ENCODE results near the gene MAP3K21. TPM values are rescaled to one million over a fixed set of nuclear protein-coding genes. Genes with fewer than 3 reads are reported as not detected.

The MAP3K21 gene
- total RNA-seq, 2 experiments from 2014 or later, result 0.44 to 0.45 TPM

DNA sequence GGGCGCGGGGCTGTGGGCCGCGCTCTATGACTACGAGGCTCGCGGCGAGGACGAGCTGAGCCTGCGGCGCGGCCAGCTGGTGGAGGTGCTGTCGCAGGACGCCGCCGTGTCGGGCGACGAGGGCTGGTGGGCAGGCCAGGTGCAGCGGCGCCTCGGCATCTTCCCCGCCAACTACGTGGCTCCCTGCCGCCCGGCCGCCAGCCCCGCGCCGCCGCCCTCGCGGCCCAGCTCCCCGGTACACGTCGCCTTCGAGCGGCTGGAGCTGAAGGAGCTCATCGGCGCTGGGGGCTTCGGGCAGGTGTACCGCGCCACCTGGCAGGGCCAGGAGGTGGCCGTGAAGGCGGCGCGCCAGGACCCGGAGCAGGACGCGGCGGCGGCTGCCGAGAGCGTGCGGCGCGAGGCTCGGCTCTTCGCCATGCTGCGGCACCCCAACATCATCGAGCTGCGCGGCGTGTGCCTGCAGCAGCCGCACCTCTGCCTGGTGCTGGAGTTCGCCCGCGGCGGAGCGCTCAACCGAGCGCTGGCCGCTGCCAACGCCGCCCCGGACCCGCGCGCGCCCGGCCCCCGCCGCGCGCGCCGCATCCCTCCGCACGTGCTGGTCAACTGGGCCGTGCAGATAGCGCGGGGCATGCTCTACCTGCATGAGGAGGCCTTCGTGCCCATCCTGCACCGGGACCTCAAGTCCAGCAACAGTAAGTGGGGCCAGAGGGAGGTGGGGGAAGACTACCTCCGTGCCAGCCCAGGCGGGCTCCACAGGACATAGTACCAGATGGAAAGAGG, 808 bp downstream of the MAP3K21 start:
- ATAC-seq, result peak; percentile 30
- Mint-ChIP-seq H3K27me3 (ENCODE audit: low read depth) (peaks cover 39% of the 10 kb centered on the region), H3K9me3 (ENCODE audit: insufficient read depth) (no peaks in the 10 kb centered on the region), H3K4me1 (ENCODE audit: low read depth) (peaks cover 9% of the 10 kb centered on the region), H3K27ac (no peak overlapping the region), H3K4me3 (peak overlapping the region; percentile 53), H3K36me3 (ENCODE audit: low read depth) (no peaks in the 10 kb centered on the region)
- POLR2A ChIA-PET, result no interaction called here
- DNase-seq, result peak; percentile 27
- CTCF ChIA-PET, result no interaction called here

DNA sequence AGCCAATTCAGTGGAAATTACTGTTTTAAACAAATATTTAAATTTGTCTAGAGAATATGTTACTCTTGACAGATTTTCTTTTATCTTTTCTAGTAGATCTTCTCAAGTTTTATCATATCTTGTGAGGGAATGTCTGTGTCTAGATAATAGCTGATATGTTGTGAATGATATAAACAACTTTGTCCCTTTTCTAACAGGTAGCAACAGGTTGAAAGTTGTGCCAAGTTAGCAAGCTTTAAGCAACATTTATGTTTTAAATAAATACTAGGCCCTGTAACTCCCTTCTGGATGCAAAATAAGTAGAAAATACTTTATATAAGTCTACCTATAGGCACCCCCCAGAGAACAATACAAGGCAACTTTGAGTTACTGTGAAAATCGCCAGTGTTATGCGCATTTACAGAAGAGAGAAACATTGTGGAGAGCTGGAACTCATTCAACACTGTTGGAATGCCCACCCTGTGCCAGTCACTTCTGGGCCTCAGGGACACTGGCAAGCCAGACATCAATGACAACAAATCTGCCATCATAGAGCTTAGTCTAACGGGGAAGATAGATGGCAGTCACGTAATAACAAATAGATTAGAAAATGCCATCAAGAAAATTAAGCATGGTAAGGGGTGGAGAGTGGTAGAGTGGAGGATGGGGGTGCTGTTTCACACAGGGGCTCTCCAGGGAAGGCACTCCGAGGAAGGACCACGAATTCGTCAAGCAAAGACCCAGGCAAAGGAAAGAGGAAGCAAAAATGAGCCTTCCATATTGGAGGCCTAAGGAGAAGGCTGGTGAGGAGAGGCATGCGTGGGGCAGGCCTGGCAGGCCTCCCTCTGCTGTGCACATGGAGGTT, 4.4 kb downstream of the MAP3K21 start:
- ChIA-PET CTCF (interaction anchor here (0.7 to 1.7 kb wide), 3 partner anchors 25 to 27 kb away, joined by 4 to 6 read pairs (median 4); no protein-coding TSS in a partner anchor), POLR2A (no interaction called here)
- H3K9me3 Mint-ChIP-seq (ENCODE audit: insufficient read depth), result no peaks in the 10 kb centered on the region
- ATAC-seq (no peak), DNase-seq (no peak)
- H3K27me3 Mint-ChIP-seq (ENCODE audit: low read depth), result peaks cover 33% of the 10 kb centered on the region
- no peak overlapping the region for H3K4me3 Mint-ChIP-seq
- H3K36me3 Mint-ChIP-seq (ENCODE audit: low read depth), result no peaks in the 10 kb centered on the region
- no peak overlapping the region for H3K27ac Mint-ChIP-seq
- H3K4me1 Mint-ChIP-seq (ENCODE audit: low read depth), result peaks cover 6% of the 10 kb centered on the region

GRCh38 chr1:233333086-233333485, 5.6 kb downstream of the MAP3K21 start:
- Mint-ChIP-seq H3K27me3 (ENCODE audit: low read depth) (peaks cover 36% of the 10 kb centered on the region), H3K4me1 (ENCODE audit: low read depth) (peaks cover 4% of the 10 kb centered on the region), H3K4me3 (no peak overlapping the region), H3K36me3 (ENCODE audit: low read depth) (no peaks in the 10 kb centered on the region), H3K9me3 (ENCODE audit: insufficient read depth) (no peaks in the 10 kb centered on the region), H3K27ac (no peak overlapping the region)
- ATAC-seq (no peak), DNase-seq (no peak)
- POLR2A ChIA-PET, result interaction anchor here (0.6 kb wide), 1 partner anchor 38 kb away, joined by 3 read pairs; the partner anchor contains the start of gene PCNX2
- CTCF ChIA-PET, result interaction anchor here (1.1 to 1.7 kb wide), 3 partner anchors 26 to 34 kb away, joined by 4 to 6 read pairs (median 4); no protein-coding TSS in a partner anchor

- no peak for DNase-seq
- Mint-ChIP-seq H3K9me3 (ENCODE audit: insufficient read depth) (no peaks in the 10 kb centered on the region), H3K27ac (no peak overlapping the region), H3K36me3 (ENCODE audit: low read depth) (no peaks in the 10 kb centered on the region), H3K27me3 (ENCODE audit: low read depth) (peaks cover 40% of the 10 kb centered on the region), H3K4me1 (ENCODE audit: low read depth) (peaks cover under 1% of the 10 kb centered on the region), H3K4me3 (no peak overlapping the region)
- ChIA-PET POLR2A (no interaction called here), CTCF (no interaction called here)
- no peak for ATAC-seq
Measured at GRCh38 chr1:233334092-233334491, 6.6 kb downstream of the MAP3K21 start.

- no peak for DNase-seq
- no peak for ATAC-seq
- no peak overlapping the region for H3K4me3 Mint-ChIP-seq
- peaks cover 2% of the 10 kb centered on the region for H3K4me1 Mint-ChIP-seq (ENCODE audit: low read depth)
- H3K9me3 Mint-ChIP-seq (ENCODE audit: insufficient read depth), result no peaks in the 10 kb centered on the region
- no peak overlapping the region for H3K27ac Mint-ChIP-seq
- peaks cover 36% of the 10 kb centered on the region for H3K27me3 Mint-ChIP-seq (ENCODE audit: low read depth)
- CTCF ChIA-PET, result no interaction called here
- POLR2A ChIA-PET, result no interaction called here
- no peaks in the 10 kb centered on the region for H3K36me3 Mint-ChIP-seq (ENCODE audit: low read depth)
Measured at GRCh38 chr1:233336554-233337456, 9.3 kb downstream of the MAP3K21 start.

DNA sequence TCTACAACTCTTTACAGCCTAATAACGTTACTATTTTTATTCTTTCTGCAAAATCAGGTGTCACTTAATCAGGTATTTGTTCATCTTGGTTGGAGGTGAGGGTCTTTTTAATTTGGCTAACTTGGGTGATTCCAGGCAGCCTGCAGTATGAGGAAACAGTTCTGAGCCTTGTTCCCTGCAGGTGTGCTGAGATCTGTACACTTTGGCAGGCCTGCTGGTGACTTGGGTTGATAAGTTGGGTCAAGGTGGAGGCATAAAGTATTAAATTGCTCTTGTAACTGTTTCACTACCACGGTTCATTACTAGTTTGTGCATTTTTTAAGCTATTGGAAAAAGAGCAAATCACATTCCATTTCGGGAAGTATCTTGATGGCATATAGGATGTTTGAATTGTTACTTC, 10.0 kb downstream of the MAP3K21 start:
- H3K27ac Mint-ChIP-seq, result no peak overlapping the region
- CTCF ChIA-PET, result no interaction called here

GRCh38 chr1:233338102-233338501, 10.6 kb downstream of the MAP3K21 start:
- Mint-ChIP-seq H3K4me1 (ENCODE audit: low read depth) (peaks cover 2% of the 10 kb centered on the region), H3K4me3 (no peak overlapping the region), H3K36me3 (ENCODE audit: low read depth) (no peaks in the 10 kb centered on the region), H3K27me3 (ENCODE audit: low read depth) (peaks cover 35% of the 10 kb centered on the region), H3K27ac (no peak overlapping the region), H3K9me3 (ENCODE audit: insufficient read depth) (no peaks in the 10 kb centered on the region)
- DNase-seq, result no peak
- CTCF ChIA-PET, result no interaction called here
- no peak for ATAC-seq
- POLR2A ChIA-PET, result no interaction called here

More for the DNA sequence above, 10.0 kb downstream of the MAP3K21 start:
- H3K4me1 Mint-ChIP-seq (ENCODE audit: low read depth), result peaks cover 2% of the 10 kb centered on the region
- H3K36me3 Mint-ChIP-seq (ENCODE audit: low read depth), result no peaks in the 10 kb centered on the region
- POLR2A ChIA-PET, result no interaction called here
- no peaks in the 10 kb centered on the region for H3K9me3 Mint-ChIP-seq (ENCODE audit: insufficient read depth)
- H3K4me3 Mint-ChIP-seq, result no peak overlapping the region
- DNase-seq, result no peak
- H3K27me3 Mint-ChIP-seq (ENCODE audit: low read depth), result peaks cover 34% of the 10 kb centered on the region
- ATAC-seq, result no peak

DNA sequence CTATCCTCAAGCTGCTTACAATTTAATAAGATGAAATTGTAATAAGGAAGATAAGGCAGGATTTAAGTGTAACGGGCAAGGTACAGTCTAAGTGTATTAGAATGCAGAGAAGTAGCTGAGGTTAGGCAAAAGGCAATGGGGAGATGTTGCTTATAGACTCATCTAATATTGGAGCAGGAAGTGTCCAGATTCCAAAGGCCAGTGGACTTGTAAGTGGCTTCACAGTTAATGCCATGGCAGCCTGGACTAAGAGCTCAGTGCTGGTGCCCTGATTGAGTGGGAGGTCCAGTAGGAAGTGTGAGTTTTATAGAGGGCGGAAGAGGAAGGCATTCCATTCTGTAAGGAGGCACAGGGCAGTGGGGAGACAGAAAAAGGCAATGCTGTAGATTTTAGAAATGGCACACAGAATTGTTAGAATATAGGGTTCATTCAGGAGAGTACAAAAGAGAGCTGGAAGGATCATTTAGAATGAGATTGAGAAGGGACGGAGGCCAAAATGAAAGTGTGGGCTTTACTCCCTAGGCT, 12.6 kb downstream of the MAP3K21 start:
- DNase-seq (no peak), ATAC-seq (no peak)
- H3K27ac Mint-ChIP-seq, result no peak overlapping the region
- POLR2A ChIA-PET, result interaction anchor here (0.7 kb wide), 1 partner anchor 336 kb away, joined by 3 read pairs; no protein-coding TSS in a partner anchor
- no peaks in the 10 kb centered on the region for H3K9me3 Mint-ChIP-seq (ENCODE audit: insufficient read depth)
- H3K4me3 Mint-ChIP-seq, result no peak overlapping the region
- H3K36me3 Mint-ChIP-seq (ENCODE audit: low read depth), result no peaks in the 10 kb centered on the region
- peaks cover 40% of the 10 kb centered on the region for H3K27me3 Mint-ChIP-seq (ENCODE audit: low read depth)
- CTCF ChIA-PET, result interaction anchor here (0.6 kb wide), 1 partner anchor 239 kb away, joined by 4 read pairs; no protein-coding TSS in a partner anchor
- peaks cover 2% of the 10 kb centered on the region for H3K4me1 Mint-ChIP-seq (ENCODE audit: low read depth)

DNA sequence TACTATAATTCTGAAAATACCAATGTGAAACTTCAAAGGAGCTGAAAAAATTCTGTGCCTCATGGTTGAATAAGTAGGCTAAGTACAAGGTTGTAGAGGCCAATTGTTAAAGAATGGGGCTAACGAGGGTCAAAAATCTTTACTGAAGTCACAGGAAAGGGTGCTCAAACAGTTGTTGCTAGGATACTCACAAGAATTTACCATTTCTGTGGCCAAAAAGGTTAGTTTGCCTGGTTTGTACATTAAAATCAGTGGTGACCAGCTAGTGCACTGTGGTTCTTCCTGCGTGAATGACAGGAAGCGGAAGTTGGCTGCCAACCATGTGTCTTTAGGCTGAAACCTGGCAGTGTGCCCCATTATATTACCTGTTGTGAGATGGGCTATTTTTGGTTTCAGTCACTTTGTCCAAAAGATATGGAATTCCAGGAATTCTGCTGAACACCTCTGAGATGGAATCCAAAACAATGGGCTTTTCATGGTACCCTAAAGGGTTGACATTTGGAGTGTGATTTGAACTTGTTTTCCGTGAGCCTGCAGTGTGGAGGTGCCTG, 13.5 kb downstream of the MAP3K21 start:
- ATAC-seq (no peak), DNase-seq (no peak)
- ChIA-PET CTCF (interaction anchor here (0.6 kb wide), 1 partner anchor 240 kb away, joined by 4 read pairs; no protein-coding TSS in a partner anchor), POLR2A (no interaction called here)
- Mint-ChIP-seq H3K4me1 (ENCODE audit: low read depth) (peaks cover 2% of the 10 kb centered on the region), H3K27me3 (ENCODE audit: low read depth) (peaks cover 40% of the 10 kb centered on the region), H3K27ac (no peak overlapping the region), H3K4me3 (no peak overlapping the region), H3K36me3 (ENCODE audit: low read depth) (no peaks in the 10 kb centered on the region), H3K9me3 (ENCODE audit: insufficient read depth) (no peaks in the 10 kb centered on the region)

GRCh38 chr1:233342086-233342485, 14.6 kb downstream of the MAP3K21 start:
- CTCF ChIA-PET, result no interaction called here
- peaks cover 2% of the 10 kb centered on the region for H3K4me1 Mint-ChIP-seq (ENCODE audit: low read depth)

DNA sequence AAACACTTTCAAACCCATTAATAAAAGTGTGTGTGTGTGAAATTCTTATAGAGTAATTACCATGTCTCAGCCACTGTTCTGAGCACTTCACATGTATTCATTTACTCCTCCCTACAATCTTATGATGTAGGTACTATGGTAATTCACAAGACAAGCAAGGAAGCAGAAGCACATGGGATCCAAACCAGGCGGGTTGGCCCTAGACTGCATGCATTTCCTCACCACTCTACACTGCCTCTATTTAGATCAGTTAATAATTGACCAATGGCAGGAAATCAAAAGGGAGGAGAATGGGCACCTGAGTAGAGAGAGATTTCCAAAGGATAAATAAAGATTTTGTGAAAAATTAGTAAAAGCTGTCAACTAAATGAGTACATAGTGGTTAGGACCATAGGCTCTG, 15.7 kb downstream of the MAP3K21 start:
- no peak overlapping the region for H3K4me3 Mint-ChIP-seq
- ChIA-PET CTCF (no interaction called here), POLR2A (no interaction called here)
- no peaks in the 10 kb centered on the region for H3K36me3 Mint-ChIP-seq (ENCODE audit: low read depth)
- no peak for DNase-seq
- H3K27ac Mint-ChIP-seq, result no peak overlapping the region
- no peaks in the 10 kb centered on the region for H3K9me3 Mint-ChIP-seq (ENCODE audit: insufficient read depth)
- H3K27me3 Mint-ChIP-seq (ENCODE audit: low read depth), result peaks cover 30% of the 10 kb centered on the region
- ATAC-seq, result no peak
- peaks cover 2% of the 10 kb centered on the region for H3K4me1 Mint-ChIP-seq (ENCODE audit: low read depth)

More at GRCh38 chr1:233342086-233342485, 14.6 kb downstream of the MAP3K21 start:
- ATAC-seq, result no peak
- no peak for DNase-seq
- H3K4me3 Mint-ChIP-seq, result no peak overlapping the region
- peaks cover 35% of the 10 kb centered on the region for H3K27me3 Mint-ChIP-seq (ENCODE audit: low read depth)
- H3K9me3 Mint-ChIP-seq (ENCODE audit: insufficient read depth), result no peaks in the 10 kb centered on the region
- no peaks in the 10 kb centered on the region for H3K36me3 Mint-ChIP-seq (ENCODE audit: low read depth)
- POLR2A ChIA-PET, result no interaction called here
- H3K27ac Mint-ChIP-seq, result no peak overlapping the region

All from activated CD8-positive, alpha-beta T cell treated with anti-CD3 and anti-CD28 coated beads, Interleukin-2, amount 10 ng/mL, durations not matched to agents 7 days and 5 days (primary cell).